ENCODE measurements around the gene SULT1A3. TPM values are rescaled to one million over a fixed set of nuclear protein-coding genes. Genes with fewer than 3 reads are reported as not detected.

SULT1A3 gene
- polyA plus RNA-seq, 4 donors: 5.2 to 14.4 (median 8.6) TPM

Other genes starting within 250 kb of the SULT1A3 start
- gene TMEM219, start 237.2 kb upstream of the SULT1A3 start, polyA plus RNA-seq (ENCODE audit: insufficient read length in 4 of 4): 100 to 1,000 TPM in 3 of 4 donors, 10 to 100 TPM in 1; 72.3 to 126 (median 103) TPM
- gene TAOK2, start 225.4 kb upstream of the SULT1A3 start, polyA plus RNA-seq (ENCODE audit: insufficient read length in 4 of 4): 10 to 100 TPM; 33.2 to 59.3 (median 39.4) TPM
- 10 to 100 TPM; 12.3 to 21.6 (median 15.9) TPM for gene HIRIP3, start 203.6 kb upstream of the SULT1A3 start, polyA plus RNA-seq (ENCODE audit: insufficient read length in 4 of 4)
- gene INO80E, start 203.0 kb upstream of the SULT1A3 start, polyA plus RNA-seq (ENCODE audit: insufficient read length in 4 of 4): 10 to 100 TPM; 37.1 to 65.6 (median 41.8) TPM
- gene DOC2A, start 188.2 kb upstream of the SULT1A3 start, polyA plus RNA-seq (ENCODE audit: insufficient read length in 4 of 4): 1 to 10 TPM; 1.7 to 3.2 (median 2.6) TPM
- not detected for gene C16orf92, start 176.1 kb upstream of the SULT1A3 start, polyA plus RNA-seq (ENCODE audit: insufficient read length in 4 of 4)
- gene TLCD3B, start 168.0 kb upstream of the SULT1A3 start, polyA plus RNA-seq (ENCODE audit: insufficient read length in 4 of 4): 1 to 10 TPM in 2 of 4 donors, under 1 TPM in 2; 0.73 to 1.5 (median 1.0) TPM
- gene ALDOA, start 133.5 kb upstream of the SULT1A3 start, polyA plus RNA-seq (ENCODE audit: insufficient read length in 4 of 4): 100 to 1,000 TPM; 238 to 605 (median 502) TPM
- 100 to 1,000 TPM in 1 of 4 donors, 10 to 100 TPM in 3; 63.3 to 107 (median 83.5) TPM for gene PPP4C, start 123.3 kb upstream of the SULT1A3 start, polyA plus RNA-seq (ENCODE audit: insufficient read length in 4 of 4)
- gene TBX6, start 107.3 kb upstream of the SULT1A3 start, polyA plus RNA-seq (ENCODE audit: insufficient read length in 4 of 4): 1 to 10 TPM in 3 of 4 donors, under 1 TPM in 1; 0.50 to 2.0 (median 1.1) TPM
- gene YPEL3, start 103.0 kb upstream of the SULT1A3 start, polyA plus RNA-seq (ENCODE audit: insufficient read length in 4 of 4): 10 to 100 TPM; 51.7 to 78.4 (median 59.6) TPM
- gene GDPD3, start 85.7 kb upstream of the SULT1A3 start, polyA plus RNA-seq (ENCODE audit: insufficient read length in 4 of 4): 10 to 100 TPM in 2 of 4 donors, 1 to 10 TPM in 2; 7.5 to 17.5 (median 13.0) TPM
- 10 to 100 TPM; 75.8 to 93.6 (median 84.5) TPM for gene MAPK3, start 76.0 kb upstream of the SULT1A3 start, polyA plus RNA-seq (ENCODE audit: insufficient read length in 4 of 4)
- gene CORO1A, start 15.7 kb upstream of the SULT1A3 start, polyA plus RNA-seq (ENCODE audit: insufficient read length in 4 of 4): 10 to 100 TPM in 2 of 4 donors, 1 to 10 TPM in 2; 8.1 to 18.0 (median 12.7) TPM
- 10 to 100 TPM; 13.0 to 38.3 (median 19.8) TPM for gene BOLA2B, start 5.6 kb upstream of the SULT1A3 start, polyA plus RNA-seq (ENCODE audit: insufficient read length in 4 of 4)
- 10 to 100 TPM in 3 of 4 donors, 1 to 10 TPM in 1; 8.4 to 50.3 (median 16.4) TPM for gene SLX1A, start 5.4 kb upstream of the SULT1A3 start, polyA plus RNA-seq (ENCODE audit: insufficient read length in 4 of 4)
- 10 to 100 TPM in 2 of 4 donors, 1 to 10 TPM in 2; 3.5 to 18.0 (median 10.2) TPM for gene NPIPB13, start 49.2 kb downstream of the SULT1A3 start, polyA plus RNA-seq (ENCODE audit: insufficient read length in 4 of 4)
- 10 to 100 TPM; 42.1 to 56.7 (median 55.7) TPM for gene CD2BP2, start 156.1 kb downstream of the SULT1A3 start, polyA plus RNA-seq (ENCODE audit: insufficient read length in 4 of 4)
- gene TBC1D10B, start 171.2 kb downstream of the SULT1A3 start, polyA plus RNA-seq (ENCODE audit: insufficient read length in 4 of 4): 10 to 100 TPM; 28.2 to 44.1 (median 34.2) TPM
- 1 to 10 TPM in 3 of 4 donors, not detected in 1; 1.2 to 1.4 (median 1.2) TPM for gene MYL11, start 175.5 kb downstream of the SULT1A3 start, polyA plus RNA-seq (ENCODE audit: insufficient read length in 4 of 4)
- 1 to 10 TPM; 1.3 to 4.0 (median 2.1) TPM for gene SEPTIN1, start 183.3 kb downstream of the SULT1A3 start, polyA plus RNA-seq (ENCODE audit: insufficient read length in 4 of 4)
- gene ZNF48, start 196.2 kb downstream of the SULT1A3 start, polyA plus RNA-seq (ENCODE audit: insufficient read length in 4 of 4): 10 to 100 TPM; 10.1 to 15.4 (median 13.1) TPM
- gene ZNF771, start 208.4 kb downstream of the SULT1A3 start, polyA plus RNA-seq (ENCODE audit: insufficient read length in 4 of 4): 10 to 100 TPM in 1 of 4 donors, 1 to 10 TPM in 3; 4.6 to 10.0 (median 5.2) TPM
- gene DCTPP1, start 230.8 kb downstream of the SULT1A3 start, polyA plus RNA-seq (ENCODE audit: insufficient read length in 4 of 4): 10 to 100 TPM; 31.4 to 50.4 (median 41.3) TPM
- 10 to 100 TPM; 31.6 to 94.3 (median 89.1) TPM for gene SEPHS2, start 246.6 kb downstream of the SULT1A3 start, polyA plus RNA-seq (ENCODE audit: insufficient read length in 4 of 4)

All from left renal pelvis (tissue), 4 donors.